ENCODE results near the gene FANCE. TPM values are rescaled to one million over a fixed set of nuclear protein-coding genes. Genes with fewer than 3 reads are reported as not detected.

Gene FANCE
- total RNA-seq, 1 experiment from 2014 or later, result 19.2 TPM

- TF ChIP-seq CTCF (conservative IDR thresholded peaks at IDR 0.05; ENCODE audit: low read depth, low read length) (no peak), EZH2 (IDR thresholded peaks at IDR 0.05; ENCODE audit: borderline replicate concordance, low read depth, low read length, poor library complexity, severe bottlenecking) (no peak)
- Histone ChIP-seq H3K4me1 (ENCODE audit: insufficient read depth, low read length, poor library complexity, severe bottlenecking) (no peaks in the 10 kb centered on the region), H3K9me3 (ENCODE audit: low read depth, low read length, poor library complexity, severe bottlenecking) (no peaks in the 10 kb centered on the region), H3K4me3 (ENCODE audit: low read depth, low read length, poor library complexity, severe bottlenecking) (no peak overlapping the region), H3K27ac (ENCODE audit: low read depth, low read length, poor library complexity, severe bottlenecking) (no peak overlapping the region), H3K27me3 (replicated peaks; ENCODE audit: insufficient read depth, low read depth, low read length, poor library complexity) (no peaks in the 10 kb centered on the region), H3K36me3 (ENCODE audit: insufficient read depth, low read length, poor library complexity, severe bottlenecking) (no peaks in the 10 kb centered on the region)
- intact Hi-C loops (cut with micrococcal nuclease; ENCODE audit: unreplicated experiment), result no loop called here
- POLR2A ChIA-PET (ENCODE audit: low non-redundant PET), result no interaction called here
- DNase-seq (ENCODE audit: low spot score), result no peak
- CTCF ChIA-PET, result no interaction called here
- no TSS peak for BruUV-seq (replicated peaks)
These were observed 42.0 kb upstream of the FANCE start for GRCh38 chr6:35410131-35410530.

GRCh38 chr6:35411066-35411465 lies 41.1 kb upstream of the FANCE start:
- no TSS peak for BruUV-seq (replicated peaks)
- H3K9me3 ChIP-seq (ENCODE audit: low read depth, low read length, poor library complexity, severe bottlenecking), result no peaks in the 10 kb centered on the region
- TF ChIP-seq CTCF (conservative IDR thresholded peaks at IDR 0.05; ENCODE audit: low read depth, low read length) (no peak), EZH2 (IDR thresholded peaks at IDR 0.05; ENCODE audit: borderline replicate concordance, low read depth, low read length, poor library complexity, severe bottlenecking) (no peak)
- H3K4me1 ChIP-seq (ENCODE audit: insufficient read depth, low read length, poor library complexity, severe bottlenecking), result no peaks in the 10 kb centered on the region
- CTCF ChIA-PET, result no interaction called here
- H3K4me3 ChIP-seq (ENCODE audit: low read depth, low read length, poor library complexity, severe bottlenecking), result no peak overlapping the region
- POLR2A ChIA-PET (ENCODE audit: low non-redundant PET), result no interaction called here
- H3K27ac ChIP-seq (ENCODE audit: low read depth, low read length, poor library complexity, severe bottlenecking), result no peak overlapping the region
- no peaks in the 10 kb centered on the region for H3K27me3 ChIP-seq (replicated peaks; ENCODE audit: insufficient read depth, low read depth, low read length, poor library complexity)
- intact Hi-C loops (cut with micrococcal nuclease; ENCODE audit: unreplicated experiment), result no loop called here
- H3K36me3 ChIP-seq (ENCODE audit: insufficient read depth, low read length, poor library complexity, severe bottlenecking), result no peaks in the 10 kb centered on the region
- no peak for DNase-seq (ENCODE audit: low spot score)

GRCh38 chr6:35412102-35412501 lies 40.0 kb upstream of the FANCE start:
- no peaks in the 10 kb centered on the region for H3K36me3 ChIP-seq (ENCODE audit: insufficient read depth, low read length, poor library complexity, severe bottlenecking)
- no peaks in the 10 kb centered on the region for H3K27me3 ChIP-seq (replicated peaks; ENCODE audit: insufficient read depth, low read depth, low read length, poor library complexity)
- no peak overlapping the region for H3K4me3 ChIP-seq (ENCODE audit: low read depth, low read length, poor library complexity, severe bottlenecking)
- no peaks in the 10 kb centered on the region for H3K4me1 ChIP-seq (ENCODE audit: insufficient read depth, low read length, poor library complexity, severe bottlenecking)
- BruUV-seq (replicated peaks), result no TSS peak
- H3K27ac ChIP-seq (ENCODE audit: low read depth, low read length, poor library complexity, severe bottlenecking), result no peak overlapping the region
- H3K9me3 ChIP-seq (ENCODE audit: low read depth, low read length, poor library complexity, severe bottlenecking), result no peaks in the 10 kb centered on the region
- ChIA-PET CTCF (no interaction called here), POLR2A (ENCODE audit: low non-redundant PET) (no interaction called here)
- TF ChIP-seq CTCF (conservative IDR thresholded peaks at IDR 0.05; ENCODE audit: low read depth, low read length), result no peak
- TF ChIP-seq EZH2 (IDR thresholded peaks at IDR 0.05; ENCODE audit: borderline replicate concordance, low read depth, low read length, poor library complexity, severe bottlenecking), result no peak
- DNase-seq (ENCODE audit: low spot score), result no peak
- intact Hi-C loops (cut with micrococcal nuclease; ENCODE audit: unreplicated experiment), result no loop called here

Data from A673 (cell line).